Lower leg skin (tissue), 4 donors: ENCODE measurements around the gene SF3B2. TPM values are rescaled to one million over a fixed set of nuclear protein-coding genes. Genes with fewer than 3 reads are reported as not detected.
"Not testable (repeated sequence)": the region's sequence is repeated elsewhere in the genome, so short reads cannot be mapped to it uniquely, and the experiment has no call there.

Experiments
- DNase-seq, 2 donors: peaks; one replicate each; pipeline ENCODE4 v3.0.0-alpha.2; 2019; ENCODE audit warnings: low spot score in 2 of 2
- H3K4me3 ChIP-seq: fragments of 200-600 bp; sonication (generic); 2 replicates; pipeline ENCODE4 v1.5.1; 2017; ENCODE audit warnings: mild to moderate bottlenecking, low read depth; ENCODE audit not compliant: poor library complexity, severe bottlenecking
- POLR2A ChIP-seq, 2 donors: fragments of 450-650 bp; IDR thresholded peaks; one replicate each; pipeline ENCODE4 v1.6.1; 2016 to 2017; ENCODE audit warnings: antibody characterized with exemption in 2 of 2, mild to moderate bottlenecking in 1 of 2, moderate library complexity in 1 of 2
- WGBS, 2 donors: methylation state at CpG; one replicate each; pipeline ENCODE4 v1.1.5; 2018; 5-methylcytosine and 5-hydroxymethylcytosine counted together
- intact Hi-C: fragments of 100-400 bp; cut with DNase I; formaldehyde crosslinking; loops from one replicate; pipeline ENCODE4 v1.15.0; 2023; ENCODE audit warnings: low total_unique reads
- total RNA-seq, 4 donors: library from RNA; depleted of rRNA; stranded (reverse); fragments of >200 nt; gene quantifications; one replicate each; pipeline ENCODE4 v1.1.0, GENCODE V29; 2016
- TF ChIP-seq, protein P1 (sequence below), 3 donors: fragments of 450-650 bp; IDR thresholded peaks; one replicate each; pipeline ENCODE4 v1.5.1; 2016; ENCODE audit warnings: antibody characterized with exemption in 3 of 3, mild to moderate bottlenecking in 3 of 3, moderate library complexity in 2 of 3

The SF3B2 gene
- total RNA-seq, 4 donors from 2014 or later: 94.3 to 160 (median 114) TPM

DNA sequence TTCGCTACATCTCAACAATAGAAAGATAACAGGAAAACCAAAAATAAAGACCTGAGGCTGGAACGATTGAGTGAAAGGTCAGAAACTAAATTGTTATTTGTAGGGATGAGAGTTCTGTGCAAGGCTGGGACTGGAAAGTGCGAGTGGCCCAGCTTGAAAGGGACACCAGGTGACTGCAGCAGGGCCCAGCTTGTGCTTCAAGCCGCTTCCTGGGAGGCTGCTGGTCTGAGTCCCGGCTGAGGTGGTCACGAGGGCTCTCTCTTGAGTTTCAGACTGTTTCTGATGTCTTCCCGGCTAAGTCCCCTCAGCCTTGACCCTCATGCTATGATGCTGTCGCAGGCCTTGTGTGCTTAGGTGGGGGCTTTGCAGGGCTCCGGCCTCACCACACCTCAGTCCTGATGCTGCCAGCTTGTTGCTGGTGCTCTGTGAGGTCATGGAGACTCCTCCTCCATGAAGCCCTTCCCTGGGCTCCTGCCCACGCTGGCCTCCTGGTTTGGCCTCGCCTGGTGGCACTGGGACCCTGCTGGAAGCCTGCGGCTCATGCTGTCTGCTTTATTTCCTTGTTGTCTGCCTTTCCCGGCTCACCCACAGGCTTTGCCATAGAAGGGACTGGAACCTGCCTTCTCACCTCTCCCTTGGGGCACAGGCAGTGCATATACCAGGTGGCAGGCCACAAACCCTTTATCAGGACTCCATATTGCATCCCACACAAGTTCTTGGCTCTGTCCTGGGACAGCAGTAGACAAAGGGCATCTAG lies 45.9 kb upstream of the SF3B2 start:
- no peak for TF ChIP-seq POLR2A (IDR thresholded peaks at IDR 0.05)
- TF ChIP-seq, protein P1, sequence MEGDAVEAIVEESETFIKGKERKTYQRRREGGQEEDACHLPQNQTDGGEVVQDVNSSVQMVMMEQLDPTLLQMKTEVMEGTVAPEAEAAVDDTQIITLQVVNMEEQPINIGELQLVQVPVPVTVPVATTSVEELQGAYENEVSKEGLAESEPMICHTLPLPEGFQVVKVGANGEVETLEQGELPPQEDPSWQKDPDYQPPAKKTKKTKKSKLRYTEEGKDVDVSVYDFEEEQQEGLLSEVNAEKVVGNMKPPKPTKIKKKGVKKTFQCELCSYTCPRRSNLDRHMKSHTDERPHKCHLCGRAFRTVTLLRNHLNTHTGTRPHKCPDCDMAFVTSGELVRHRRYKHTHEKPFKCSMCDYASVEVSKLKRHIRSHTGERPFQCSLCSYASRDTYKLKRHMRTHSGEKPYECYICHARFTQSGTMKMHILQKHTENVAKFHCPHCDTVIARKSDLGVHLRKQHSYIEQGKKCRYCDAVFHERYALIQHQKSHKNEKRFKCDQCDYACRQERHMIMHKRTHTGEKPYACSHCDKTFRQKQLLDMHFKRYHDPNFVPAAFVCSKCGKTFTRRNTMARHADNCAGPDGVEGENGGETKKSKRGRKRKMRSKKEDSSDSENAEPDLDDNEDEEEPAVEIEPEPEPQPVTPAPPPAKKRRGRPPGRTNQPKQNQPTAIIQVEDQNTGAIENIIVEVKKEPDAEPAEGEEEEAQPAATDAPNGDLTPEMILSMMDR (IDR thresholded peaks at IDR 0.05): no peak
- 83 to 92% methylated on average over 13 of the region's 13 CpGs for WGBS, 2 donors
- intact Hi-C loops: no loop called here
- H3K4me3 ChIP-seq: no peak overlapping the region
- DNase-seq: no peak

DNA sequence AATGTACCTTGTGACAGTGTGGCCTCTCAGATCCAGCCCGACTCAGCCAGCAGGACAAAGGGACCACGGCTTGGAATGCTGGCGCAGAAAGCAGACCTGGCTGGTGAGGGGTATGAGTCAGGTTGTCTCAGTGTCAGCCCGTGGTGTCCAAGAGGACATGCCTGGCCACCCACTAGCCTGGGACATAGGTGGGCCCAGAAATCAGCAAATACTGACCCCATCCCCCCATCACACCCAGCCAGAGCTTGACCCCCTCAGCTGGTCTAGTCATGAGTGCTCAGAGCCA lies 45.3 kb upstream of the SF3B2 start:
- no peak for DNase-seq
- intact Hi-C loops: no loop called here
- H3K4me3 ChIP-seq: no peak overlapping the region
- WGBS, 2 donors: 60 to 74% methylated on average over 4 of the region's 4 CpGs
- no peak for TF ChIP-seq POLR2A (IDR thresholded peaks at IDR 0.05)
- TF ChIP-seq, protein P1 (IDR thresholded peaks at IDR 0.05): no peak

DNA sequence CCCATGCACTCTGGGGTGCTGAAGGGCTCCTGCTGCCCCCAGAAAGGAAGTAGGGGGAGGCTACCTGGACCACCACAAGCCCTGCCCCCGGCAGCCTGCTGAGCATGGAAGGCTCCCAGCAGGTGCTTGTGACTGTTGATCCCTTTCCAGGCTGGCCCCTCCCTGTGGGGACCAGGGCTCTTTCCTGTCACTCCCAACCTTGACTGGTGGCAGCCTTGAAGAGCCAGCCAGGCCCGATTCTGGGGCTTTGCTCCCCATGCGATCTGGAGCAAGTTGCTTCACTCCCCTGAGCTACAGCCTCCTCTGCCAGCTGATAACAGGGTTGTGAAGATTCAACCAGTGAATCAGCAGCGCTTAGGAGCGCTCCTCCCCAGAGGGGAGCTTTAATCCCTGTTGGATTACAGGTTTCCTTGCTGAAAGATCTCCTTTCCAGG lies 44.9 kb upstream of the SF3B2 start:
- no peak overlapping the region for H3K4me3 ChIP-seq
- DNase-seq: no peak
- 69 to 70% methylated on average over 5 of the region's 5 CpGs for WGBS, 2 donors
- intact Hi-C loops: no loop called here
- no peak for TF ChIP-seq POLR2A (IDR thresholded peaks at IDR 0.05)
- TF ChIP-seq, protein P1 (IDR thresholded peaks at IDR 0.05): no peak

DNA sequence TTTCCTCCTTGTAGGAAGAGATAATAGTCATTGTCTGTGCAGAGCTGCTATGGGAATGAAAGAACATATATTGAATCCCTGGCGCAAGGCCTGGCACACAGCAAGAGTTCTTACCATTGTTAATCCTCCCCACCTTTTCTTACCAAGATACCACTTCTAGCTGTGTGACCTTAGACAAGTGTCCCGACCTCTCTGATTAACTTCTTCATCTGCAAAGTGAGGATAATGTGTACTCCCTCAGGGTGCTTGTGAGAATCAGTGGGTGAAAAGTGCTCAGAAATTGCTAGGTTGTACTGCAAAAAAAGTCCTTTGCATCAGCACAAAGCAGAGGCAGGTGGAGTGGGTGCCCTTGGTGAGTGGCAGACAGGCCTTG lies 44.1 kb upstream of the SF3B2 start:
- WGBS, 2 donors: 81 to 82% methylated on average over 2 of the region's 2 CpGs
- no peak overlapping the region for H3K4me3 ChIP-seq
- TF ChIP-seq, protein P1 (IDR thresholded peaks at IDR 0.05): no peak
- TF ChIP-seq POLR2A (IDR thresholded peaks at IDR 0.05): no peak
- DNase-seq: no peak
- intact Hi-C loops: no loop called here

DNA sequence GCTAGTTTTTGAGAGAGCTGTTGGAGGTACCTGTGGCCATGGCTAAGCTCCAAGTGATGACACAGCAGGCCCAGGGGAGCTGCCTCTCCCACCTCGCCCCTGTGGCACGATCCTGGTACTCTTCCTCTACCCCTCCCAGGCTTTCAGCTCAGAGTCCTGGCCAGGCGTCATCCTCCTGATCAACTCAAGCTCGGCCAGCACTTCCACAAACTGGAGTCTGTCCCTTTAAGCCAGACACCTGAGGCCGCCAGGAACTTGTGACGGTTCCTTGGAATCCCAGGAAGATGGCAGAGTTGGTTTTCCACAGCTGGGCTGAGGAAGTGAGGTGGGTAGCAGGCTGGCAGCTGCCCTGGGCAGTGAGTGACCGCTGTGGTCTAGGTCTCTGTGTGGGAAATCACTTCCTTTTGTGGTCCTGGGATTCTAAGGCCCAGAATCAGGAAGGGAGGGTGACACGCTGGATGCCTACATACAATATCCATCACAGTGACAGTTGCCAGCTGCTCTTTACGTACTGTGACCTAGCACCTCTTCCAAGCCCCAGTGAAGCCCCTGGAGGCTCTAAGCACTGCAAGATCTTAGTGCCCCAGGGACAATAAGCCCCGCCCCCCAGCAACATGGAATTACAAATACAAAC lies 43.6 kb upstream of the SF3B2 start:
- 47 to 48% methylated on average over 10 of the region's 10 CpGs for WGBS, 2 donors
- no peak for TF ChIP-seq POLR2A (IDR thresholded peaks at IDR 0.05)
- TF ChIP-seq, protein P1 (IDR thresholded peaks at IDR 0.05): no peak
- DNase-seq: no peak
- H3K4me3 ChIP-seq: no peak overlapping the region
- intact Hi-C loops: no loop called here

DNA sequence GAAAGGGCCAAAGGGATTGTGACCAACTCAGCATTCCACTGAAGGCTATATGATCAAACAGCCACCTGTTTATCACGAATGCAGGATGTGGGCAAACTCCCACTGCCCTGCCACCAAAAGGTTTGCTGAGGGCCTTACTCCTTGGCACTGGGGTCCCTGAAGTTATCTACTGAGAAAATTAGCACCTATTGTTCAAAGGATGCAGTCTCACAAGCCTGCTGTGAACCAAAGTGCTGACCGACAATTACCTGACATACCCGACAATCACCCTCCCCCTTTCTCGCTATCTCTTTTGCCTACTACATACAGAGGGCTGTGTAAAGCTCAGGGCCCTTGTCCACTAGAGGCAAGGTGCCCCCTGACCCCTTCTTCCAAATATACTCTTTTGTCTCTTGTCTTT lies 42.1 kb upstream of the SF3B2 start:
- DNase-seq, intact Hi-C loops: not testable (repeated sequence)

More for the DNA sequence above, 42.1 kb upstream of the SF3B2 start:
- H3K4me3 ChIP-seq: not testable (repeated sequence)
- WGBS, 2 donors: 72 to 82% methylated on average over 4 of the region's 4 CpGs
